Fibroblast of lung (primary cell): Measurements from ENCODE around the gene PDHX. TPM values are rescaled to one million over a fixed set of nuclear protein-coding genes. Genes with fewer than 3 reads are reported as not detected.

Experiments used
- DNase-seq, 2 donors: peaks; one replicate each; pipeline versions ENCODE4 v3.0.0 to v3.0.0-alpha.2; 2010; ENCODE audit warnings: low read depth in 2 of 2
- H2AFZ ChIP-seq: 2 replicates; pipeline ENCODE4 v1.5.1; 2012; ENCODE audit warnings: low read length, control low read depth, inconsistent platforms
- H3K27ac ChIP-seq: 2 replicates; pipeline ENCODE4 v1.5.1; 2011; ENCODE audit warnings: low read length, control low read depth; ENCODE audit not compliant: insufficient read depth
- H3K27me3 ChIP-seq: 2 replicates; pipeline ENCODE4 v1.5.1; 2011; ENCODE audit warnings: mild to moderate bottlenecking, low read length; ENCODE audit not compliant: control insufficient read depth, insufficient read depth
- H3K36me3 ChIP-seq: 2 replicates; pipeline ENCODE4 v1.5.1; 2011; ENCODE audit warnings: low read length; ENCODE audit not compliant: control insufficient read depth, insufficient read depth
- H3K4me1 ChIP-seq: 2 replicates; pipeline ENCODE4 v1.5.1; 2011; ENCODE audit warnings: low read length; ENCODE audit not compliant: control insufficient read depth, insufficient read depth; ENCODE audit errors: extremely low read depth
- H3K4me2 ChIP-seq: 2 replicates; pipeline ENCODE4 v1.5.1; 2011; ENCODE audit warnings: low read length, control low read depth; ENCODE audit not compliant: insufficient read depth; ENCODE audit errors: extremely low read depth
- H3K4me3 ChIP-seq, 4 experiments: fragments of 200-600 bp in 1 of 4; sonication (generic) in 1 of 4; replicated peaks in 1 of 4; 2 replicates each; pipeline ENCODE4 v1.5.1; 2011 to 2016; ENCODE audit warnings: low read length in 4 of 4, low read depth in 3 of 4, mild to moderate bottlenecking in 3 of 4, control low read depth in 2 of 4, inconsistent platforms in 1 of 4, mixed read lengths in 1 of 4; ENCODE audit not compliant: insufficient read depth in 1 of 4; ENCODE audit errors: control extremely low read depth in 1 of 4
- H3K79me2 ChIP-seq: 2 replicates; pipeline ENCODE4 v1.5.1; 2012; ENCODE audit warnings: mild to moderate bottlenecking, low read length, inconsistent platforms; ENCODE audit not compliant: control insufficient read depth, insufficient read depth
- H3K9ac ChIP-seq: 2 replicates; pipeline ENCODE4 v1.5.1; 2011; ENCODE audit warnings: mild to moderate bottlenecking, low read length, control low read depth; ENCODE audit not compliant: insufficient read depth
- H3K9me3 ChIP-seq: 2 replicates; pipeline ENCODE4 v1.5.1; 2012; ENCODE audit warnings: low read depth, low read length; ENCODE audit not compliant: control insufficient read depth, insufficient read depth
- H4K20me1 ChIP-seq: 2 replicates; pipeline ENCODE4 v1.5.1; 2011; ENCODE audit warnings: low read length; ENCODE audit not compliant: control insufficient read depth, insufficient read depth; ENCODE audit errors: extremely low read depth
- EZH2 ChIP-seq: IDR thresholded peaks from 2 replicates; pipeline ENCODE4 v1.5.1; 2012; ENCODE audit warnings: low read length, control low read depth, mild to moderate bottlenecking; ENCODE audit errors: missing control alignments
- polyA plus RNA-seq, 2 donors: library from polyadenylated mRNA; depleted of rRNA in 1 of 2; stranded (reverse) in 1 of 2; unstranded in 1 of 2; fragments of >200 nt; gene quantifications; 2 replicates each; pipeline ENCODE4 v1.2.1, GENCODE V29; 2011 to 2012; ENCODE audit warnings: missing spikeins in 1 of 2
- total RNA-seq: library from RNA; depleted of rRNA; stranded (reverse); fragments of >200 nt; gene quantifications from 2 replicates; pipeline ENCODE4 v1.2.1, GENCODE V29; 2014
- TF ChIP-seq, protein P1 (sequence below), 2 donors: IDR thresholded peaks in 1 of 2; conservative IDR thresholded peaks in 1 of 2; 1 replicate in 1 of 2; 2 replicates in 1 of 2; pipeline ENCODE4 v1.5.1; 2011 to 2012; ENCODE audit warnings: low read length in 2 of 2, control low read depth in 1 of 2, inconsistent platforms in 1 of 2, low read depth in 1 of 2, mild to moderate bottlenecking in 1 of 2

PDHX gene
- total and polyA plus RNA-seq, 2 donors (not counting 1 experiment from before 2014, with no cell fraction given) = 29.6 to 36.5 TPM

DNA sequence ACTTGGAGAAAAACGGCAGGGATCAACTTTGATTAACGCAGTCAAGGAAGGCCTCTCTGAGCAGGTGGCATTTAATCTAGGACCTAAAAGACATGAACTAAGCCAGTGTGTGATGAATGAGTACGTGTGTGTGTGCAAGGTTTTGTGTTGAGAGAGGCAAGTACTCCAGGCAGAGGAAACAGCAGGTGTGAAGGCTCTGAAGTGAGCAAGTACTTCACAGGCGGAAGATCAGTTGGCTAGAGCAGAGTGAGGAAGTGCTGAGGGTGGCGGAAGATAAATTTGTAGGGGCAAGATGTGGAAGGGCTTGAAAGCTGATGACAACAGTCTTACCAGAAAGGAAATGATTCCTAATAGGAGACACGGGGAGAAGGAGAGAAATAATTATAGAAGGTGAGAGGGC lies 7.0 kb upstream of the PDHX start:
- no peak for DNase-seq
- Histone ChIP-seq H3K79me2 (peaks cover 4% of the 10 kb centered on the region), H3K4me2 (no peak overlapping the region), H3K4me3 (no peak overlapping the region), H3K9ac (no peak overlapping the region), H3K27me3 (no peaks in the 10 kb centered on the region), H3K9me3 (no peaks in the 10 kb centered on the region), H3K36me3 (no peaks in the 10 kb centered on the region), H2AFZ (no peak overlapping the region), H4K20me1 (no peaks in the 10 kb centered on the region), H3K4me1 (no peaks in the 10 kb centered on the region), H3K27ac (no peak overlapping the region)
- TF ChIP-seq, protein P1, sequence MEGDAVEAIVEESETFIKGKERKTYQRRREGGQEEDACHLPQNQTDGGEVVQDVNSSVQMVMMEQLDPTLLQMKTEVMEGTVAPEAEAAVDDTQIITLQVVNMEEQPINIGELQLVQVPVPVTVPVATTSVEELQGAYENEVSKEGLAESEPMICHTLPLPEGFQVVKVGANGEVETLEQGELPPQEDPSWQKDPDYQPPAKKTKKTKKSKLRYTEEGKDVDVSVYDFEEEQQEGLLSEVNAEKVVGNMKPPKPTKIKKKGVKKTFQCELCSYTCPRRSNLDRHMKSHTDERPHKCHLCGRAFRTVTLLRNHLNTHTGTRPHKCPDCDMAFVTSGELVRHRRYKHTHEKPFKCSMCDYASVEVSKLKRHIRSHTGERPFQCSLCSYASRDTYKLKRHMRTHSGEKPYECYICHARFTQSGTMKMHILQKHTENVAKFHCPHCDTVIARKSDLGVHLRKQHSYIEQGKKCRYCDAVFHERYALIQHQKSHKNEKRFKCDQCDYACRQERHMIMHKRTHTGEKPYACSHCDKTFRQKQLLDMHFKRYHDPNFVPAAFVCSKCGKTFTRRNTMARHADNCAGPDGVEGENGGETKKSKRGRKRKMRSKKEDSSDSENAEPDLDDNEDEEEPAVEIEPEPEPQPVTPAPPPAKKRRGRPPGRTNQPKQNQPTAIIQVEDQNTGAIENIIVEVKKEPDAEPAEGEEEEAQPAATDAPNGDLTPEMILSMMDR (conservative IDR thresholded peaks at IDR 0.05 in 1 of 2, IDR thresholded peaks at IDR 0.05 in 1 of 2; ENCODE audit: low read depth in 1 of 2, low read length in 2 of 2) = no peak
- TF ChIP-seq EZH2 = no peak

DNA sequence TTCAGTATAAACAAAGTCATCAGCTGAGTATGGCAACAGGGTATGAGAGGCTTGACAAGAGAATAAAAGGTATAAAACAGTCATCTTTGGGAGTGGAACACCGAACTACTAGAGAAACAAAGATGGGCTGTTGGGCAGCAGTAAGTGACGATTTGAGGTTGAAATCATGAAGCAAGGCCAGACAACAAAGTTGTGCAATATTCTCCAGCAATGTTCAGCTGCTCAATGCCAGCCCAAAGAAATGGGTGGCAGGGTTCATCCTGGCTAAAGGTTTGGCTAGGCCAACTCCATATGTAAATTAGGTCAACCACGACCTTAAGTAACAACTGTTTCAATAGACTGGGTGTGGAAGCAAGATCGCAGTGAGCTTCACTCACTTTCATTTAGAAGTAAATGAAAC lies 6.5 kb upstream of the PDHX start:
- Histone ChIP-seq H3K27ac (no peak overlapping the region), H3K4me2 (no peak overlapping the region), H3K9ac (no peak overlapping the region), H3K9me3 (no peaks in the 10 kb centered on the region), H3K4me3 (no peak overlapping the region), H3K79me2 (peaks cover 7% of the 10 kb centered on the region), H3K36me3 (no peaks in the 10 kb centered on the region), H4K20me1 (no peaks in the 10 kb centered on the region), H3K27me3 (no peaks in the 10 kb centered on the region), H2AFZ (no peak overlapping the region), H3K4me1 (no peaks in the 10 kb centered on the region)
- DNase-seq = no peak
- TF ChIP-seq EZH2 = no peak
- TF ChIP-seq, protein P1 (conservative IDR thresholded peaks at IDR 0.05 in 1 of 2, IDR thresholded peaks at IDR 0.05 in 1 of 2; ENCODE audit: low read depth in 1 of 2, low read length in 2 of 2) = no peak

DNA sequence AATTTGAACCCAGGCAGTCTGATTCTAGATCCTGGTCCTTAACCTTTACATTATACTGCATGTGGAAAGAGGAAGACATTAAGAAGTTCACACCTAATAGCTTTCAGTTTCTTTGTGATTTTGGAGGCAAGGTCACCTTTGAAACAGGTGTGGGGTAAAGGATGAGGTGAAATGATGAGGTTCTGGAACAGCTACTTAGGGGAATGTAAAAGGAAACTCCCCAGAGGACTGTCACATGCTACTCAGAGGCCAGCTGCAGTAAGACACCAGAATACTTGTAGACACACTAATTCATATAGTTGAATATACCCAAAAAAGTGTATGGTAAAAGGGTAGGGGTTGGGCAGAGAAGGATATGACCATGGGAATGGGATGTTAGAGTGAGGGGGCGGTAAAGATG lies 5.6 kb upstream of the PDHX start:
- TF ChIP-seq, protein P1 (conservative IDR thresholded peaks at IDR 0.05 in 1 of 2, IDR thresholded peaks at IDR 0.05 in 1 of 2; ENCODE audit: low read depth in 1 of 2, low read length in 2 of 2) = no peak
- TF ChIP-seq EZH2 = no peak
- DNase-seq = no peak
- H3K4me1 ChIP-seq = peaks cover 2% of the 10 kb centered on the region
- H3K36me3 ChIP-seq = no peaks in the 10 kb centered on the region
- H3K79me2 ChIP-seq = peaks cover 13% of the 10 kb centered on the region
- no peak overlapping the region for H2AFZ ChIP-seq
- H3K27ac ChIP-seq = no peak overlapping the region
- no peaks in the 10 kb centered on the region for H4K20me1 ChIP-seq
- H3K4me2 ChIP-seq = no peak overlapping the region
- no peak overlapping the region for H3K4me3 ChIP-seq
- no peak overlapping the region for H3K9ac ChIP-seq
- H3K27me3 ChIP-seq = no peaks in the 10 kb centered on the region
- no peaks in the 10 kb centered on the region for H3K9me3 ChIP-seq
